GM18526 (cell line): ENCODE data around the gene ZKSCAN8.

ENCODE experiments used
- POLR2A ChIP-seq: IDR thresholded peaks from 3 replicates; pipeline ENCODE4 v1.6.1; 2011; ENCODE audit not compliant: insufficient read length; ENCODE audit errors: extremely low read depth

ZKSCAN8 gene

DNA sequence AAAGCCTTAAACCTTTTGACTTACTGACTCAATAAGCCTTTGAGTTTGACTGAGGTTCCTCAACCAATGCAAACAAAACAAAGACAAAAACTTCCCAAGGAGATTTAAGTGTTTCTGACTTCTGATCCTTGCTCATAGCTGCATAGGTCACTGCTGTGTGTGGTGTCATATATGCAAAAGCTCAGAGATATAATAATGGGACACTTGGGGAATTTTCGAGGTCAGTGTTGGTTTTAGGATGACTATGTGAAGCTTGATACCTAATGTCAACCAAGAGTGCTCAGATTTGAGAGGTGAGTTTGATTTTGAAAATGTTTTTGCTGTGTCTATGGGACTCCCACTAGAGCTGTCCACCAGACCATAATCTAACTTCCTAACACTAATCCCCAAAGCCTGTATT is 26.2 kb downstream of the ZKSCAN8 start:
- TF ChIP-seq POLR2A, result no peak

DNA sequence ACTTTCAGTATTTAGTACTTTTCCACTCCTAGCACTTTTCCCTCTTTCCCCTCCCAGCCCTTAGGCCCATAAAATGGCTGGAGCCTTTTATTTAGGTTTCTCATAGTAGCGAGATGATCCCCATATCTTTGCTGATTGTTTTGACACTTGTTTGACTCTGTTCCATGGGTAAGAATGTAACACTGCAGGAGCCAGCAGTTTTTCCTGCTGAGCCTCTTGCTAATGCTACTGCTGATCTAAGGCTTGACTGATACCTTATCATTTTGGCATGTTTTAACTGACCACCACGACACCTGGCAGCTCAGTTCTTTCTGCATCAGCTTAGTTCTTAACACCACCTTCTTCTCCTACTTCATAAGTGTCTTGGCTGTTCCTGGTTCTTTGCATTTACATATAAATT is 29.6 kb downstream of the ZKSCAN8 start:
- TF ChIP-seq POLR2A, result no peak

DNA sequence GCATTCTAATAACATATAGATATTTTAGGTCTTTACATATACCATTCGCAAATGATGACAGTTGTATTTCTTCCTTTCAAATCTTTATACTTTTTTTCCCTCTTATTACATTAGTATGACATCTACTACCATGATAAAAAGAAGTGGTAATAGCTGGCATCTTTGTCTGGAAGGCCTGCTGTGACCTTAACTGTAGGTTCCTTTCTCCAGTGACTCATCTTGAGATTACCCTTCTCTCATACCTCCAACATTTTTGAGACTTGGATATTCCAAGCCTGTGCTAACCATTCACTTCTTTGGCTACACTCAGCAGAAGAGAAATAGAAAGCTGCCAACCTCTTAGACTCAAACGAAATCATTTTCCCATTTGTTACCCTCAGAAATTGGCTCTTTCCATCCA is 30.3 kb downstream of the ZKSCAN8 start:
- TF ChIP-seq POLR2A, result no peak

DNA sequence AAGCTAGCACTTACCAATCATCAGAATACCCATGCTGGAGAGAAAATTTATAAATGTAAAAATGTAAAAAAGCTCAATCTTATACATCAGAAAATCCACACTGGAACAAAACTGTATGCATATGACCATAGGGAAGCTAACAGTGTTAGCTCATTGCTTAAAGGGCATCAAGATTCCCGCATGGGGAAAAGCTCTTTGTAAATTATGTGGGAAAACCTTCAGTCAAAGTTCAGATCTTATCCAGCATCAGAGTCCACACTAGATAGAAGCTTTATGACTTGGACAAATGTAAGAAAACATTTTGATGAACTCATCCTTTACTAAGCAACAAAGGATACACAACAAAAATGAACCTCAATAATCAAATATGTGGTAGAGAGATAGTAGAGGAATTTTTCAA is 34.7 kb downstream of the ZKSCAN8 start:
- TF ChIP-seq POLR2A, result no peak

DNA sequence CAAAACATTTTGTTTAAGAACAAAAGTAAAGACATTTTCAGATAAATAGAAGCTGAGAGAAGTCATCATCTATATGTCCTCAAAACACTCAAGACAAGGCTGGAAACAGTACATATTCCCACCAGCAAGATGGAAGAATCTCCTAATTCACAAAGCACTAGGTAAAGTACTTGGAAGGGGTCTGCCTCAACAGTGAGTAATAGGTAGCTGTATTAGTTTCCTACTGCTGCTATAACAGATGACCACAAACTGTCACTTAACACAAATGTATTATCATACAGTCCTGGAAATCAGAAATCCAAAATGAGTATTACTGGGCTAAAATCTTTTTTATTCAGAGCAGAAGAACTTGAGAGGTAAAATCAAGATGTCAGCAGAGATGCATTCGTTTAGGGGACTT is 40.6 kb downstream of the ZKSCAN8 start:
- TF ChIP-seq POLR2A, result no peak

DNA sequence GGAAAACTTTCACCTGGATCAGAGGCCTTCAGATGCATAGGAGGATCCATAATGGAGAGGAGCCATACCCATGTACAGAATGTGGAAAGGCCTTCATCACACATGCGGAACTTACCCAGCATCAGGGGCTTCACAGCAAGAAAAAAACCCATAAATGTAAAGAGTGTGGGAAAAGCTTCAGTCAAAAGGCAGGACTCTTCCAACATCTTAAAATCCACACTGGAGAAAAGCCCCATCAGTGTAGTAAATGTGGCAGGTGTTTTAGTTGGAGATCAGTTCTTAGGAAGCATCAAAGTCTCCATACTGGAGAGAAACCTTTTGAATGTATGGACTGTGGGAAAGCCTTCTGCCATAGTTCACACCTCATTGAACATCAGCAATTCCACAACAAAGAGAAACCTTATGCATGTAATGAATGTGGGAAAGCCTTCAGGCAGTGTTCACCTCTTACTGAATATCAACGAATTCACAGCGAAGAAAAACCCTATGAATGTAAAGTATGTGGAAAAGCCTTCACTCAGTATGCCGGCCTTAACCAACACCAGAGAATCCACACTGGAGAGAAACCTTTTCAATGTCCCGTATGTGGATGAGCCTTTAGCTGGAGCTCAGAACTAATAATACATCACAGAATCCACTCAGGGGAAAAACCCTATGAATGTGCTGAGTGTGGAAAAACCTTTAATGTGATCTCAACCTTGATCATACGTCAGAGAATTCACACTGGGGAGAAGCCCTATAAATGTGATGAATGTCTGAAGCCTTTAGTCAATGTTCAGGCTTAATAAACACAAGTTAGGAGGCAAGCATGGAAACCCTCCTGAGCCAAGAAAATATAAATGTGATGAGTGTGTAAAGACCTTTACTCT is 46.7 kb downstream of the ZKSCAN8 start:
- no peak for TF ChIP-seq POLR2A

DNA sequence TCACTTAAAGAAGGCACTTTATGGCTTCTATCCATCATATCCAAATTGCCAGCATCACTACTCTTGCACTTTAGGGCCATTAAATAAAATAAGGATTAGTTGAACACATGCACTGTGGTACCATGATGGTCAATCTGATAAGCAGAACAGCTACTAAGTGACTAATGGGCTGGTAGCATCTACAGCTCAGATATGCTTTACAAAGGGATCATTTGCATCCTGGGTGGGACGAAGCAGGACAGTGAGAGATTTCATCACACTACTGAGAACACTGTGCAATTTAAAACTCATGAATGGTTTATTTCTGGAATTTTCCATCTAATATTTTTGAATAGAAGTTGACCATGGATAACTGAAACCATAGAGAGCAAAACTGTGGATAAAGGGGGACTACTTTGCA is 58.3 kb downstream of the ZKSCAN8 start:
- TF ChIP-seq POLR2A, result no peak

DNA sequence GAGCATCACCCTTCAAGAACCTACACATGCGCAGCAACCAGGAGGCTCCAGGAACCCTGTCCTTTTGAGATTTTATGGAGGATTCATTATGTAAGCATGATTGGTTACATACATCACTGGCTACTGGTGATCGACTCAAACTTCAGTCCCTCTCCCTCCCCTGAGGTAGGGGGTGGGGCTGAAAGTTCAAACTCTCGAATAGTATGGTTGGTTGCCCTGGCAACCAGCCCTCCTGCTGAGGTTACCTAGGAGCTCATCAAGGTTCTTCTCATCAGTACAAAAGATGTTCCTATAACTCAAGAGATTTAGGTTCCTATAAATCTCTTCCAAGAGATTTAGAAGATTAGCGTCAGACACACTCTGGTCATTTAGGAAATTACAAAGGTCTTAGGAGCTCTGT is 61.5 kb downstream of the ZKSCAN8 start:
- TF ChIP-seq POLR2A, result no peak

DNA sequence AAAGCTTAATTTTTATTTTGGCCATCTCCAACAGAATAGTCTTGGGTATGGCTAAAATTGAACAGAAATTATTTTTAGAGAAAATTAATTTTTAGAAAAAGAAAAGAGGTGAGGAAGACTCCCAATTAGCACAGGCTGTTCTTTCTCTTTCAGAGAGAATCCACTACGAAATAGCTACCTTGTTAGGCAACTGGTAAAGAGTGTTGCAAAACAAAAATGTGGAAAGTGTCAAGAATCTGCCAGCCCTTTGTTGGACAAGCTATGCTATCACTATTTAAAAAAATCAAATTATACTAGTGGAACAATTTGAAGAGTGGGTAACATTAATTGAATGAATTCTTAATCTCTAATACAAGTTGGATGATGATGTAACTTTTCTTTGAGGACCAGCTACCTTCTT is 64.2 kb downstream of the ZKSCAN8 start:
- TF ChIP-seq POLR2A, result no peak

DNA sequence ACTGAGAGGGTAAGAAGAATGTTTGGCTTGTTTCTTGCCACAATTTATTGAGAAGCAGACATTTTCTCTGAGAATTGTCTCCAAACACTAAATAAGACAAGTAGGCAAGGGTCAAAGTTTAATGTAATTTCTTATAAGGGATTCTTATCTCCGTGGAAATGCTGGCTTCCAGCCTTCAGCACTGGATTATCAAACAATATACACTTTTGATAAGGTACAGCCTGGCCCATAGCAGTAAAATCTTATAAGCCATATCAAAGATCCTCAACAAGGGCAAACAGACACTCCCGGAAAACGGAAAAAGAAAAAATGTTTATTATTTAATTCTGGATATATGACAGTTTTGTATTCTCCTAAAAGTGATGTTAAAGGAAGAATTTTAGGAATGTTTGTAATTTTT is 64.8 kb downstream of the ZKSCAN8 start:
- TF ChIP-seq POLR2A, result no peak

DNA sequence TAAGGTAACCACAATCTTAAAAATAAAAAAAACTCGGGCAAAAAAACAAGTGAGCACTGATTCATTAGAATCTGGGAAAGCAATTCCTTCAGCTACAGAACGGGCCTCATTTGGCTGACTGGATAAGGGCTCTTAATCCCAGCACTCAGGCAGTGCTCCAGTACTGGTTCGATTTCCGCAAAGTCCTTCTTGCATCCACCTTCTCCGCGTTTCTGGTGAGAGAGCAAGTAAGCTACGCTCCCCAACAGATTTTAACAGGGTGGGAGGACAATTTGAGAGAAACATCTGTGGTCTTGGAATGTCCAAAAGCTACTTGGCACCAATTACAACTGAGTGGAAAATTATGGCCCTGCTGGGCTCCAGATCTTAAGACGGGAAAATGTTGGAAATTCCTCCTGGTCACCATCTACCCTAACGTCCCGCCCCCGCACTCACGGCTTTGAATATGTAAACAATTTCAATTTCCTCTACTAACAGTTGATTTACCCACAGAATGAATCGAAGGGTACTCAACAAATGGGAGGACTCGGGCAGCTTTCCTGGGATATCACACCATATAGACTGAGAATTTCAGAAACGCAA is 65.3 kb downstream of the ZKSCAN8 start:
- no peak for TF ChIP-seq POLR2A

DNA sequence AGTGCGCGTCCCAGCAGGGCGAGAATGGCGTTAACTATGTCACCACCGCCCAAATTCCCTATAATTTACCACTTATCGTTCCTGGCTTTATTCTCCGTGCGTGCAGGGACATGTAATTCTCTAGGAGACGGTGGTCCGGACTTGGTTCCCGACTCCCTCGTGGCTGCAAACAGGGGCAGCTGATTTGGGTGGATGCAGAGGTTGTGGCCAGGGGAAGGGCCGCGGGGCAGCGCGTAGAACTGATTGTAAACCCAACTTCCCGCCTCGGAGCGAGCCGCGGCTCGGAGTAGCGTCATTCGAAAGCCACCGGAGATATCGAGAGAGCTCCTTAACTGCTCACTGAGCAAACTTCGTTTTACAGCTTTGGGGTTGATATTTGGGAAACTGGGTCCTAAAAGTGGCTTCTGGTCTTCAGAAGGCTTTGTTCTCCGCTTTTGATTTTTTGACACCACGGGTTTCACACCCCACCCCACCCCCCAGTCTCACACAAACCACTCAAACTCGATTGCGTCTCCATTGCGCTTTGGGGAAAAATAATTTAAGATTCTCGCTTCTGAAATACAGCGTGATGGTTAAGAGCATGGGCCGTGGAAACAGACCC is 65.9 kb downstream of the ZKSCAN8 start:
- TF ChIP-seq POLR2A, result no peak

DNA sequence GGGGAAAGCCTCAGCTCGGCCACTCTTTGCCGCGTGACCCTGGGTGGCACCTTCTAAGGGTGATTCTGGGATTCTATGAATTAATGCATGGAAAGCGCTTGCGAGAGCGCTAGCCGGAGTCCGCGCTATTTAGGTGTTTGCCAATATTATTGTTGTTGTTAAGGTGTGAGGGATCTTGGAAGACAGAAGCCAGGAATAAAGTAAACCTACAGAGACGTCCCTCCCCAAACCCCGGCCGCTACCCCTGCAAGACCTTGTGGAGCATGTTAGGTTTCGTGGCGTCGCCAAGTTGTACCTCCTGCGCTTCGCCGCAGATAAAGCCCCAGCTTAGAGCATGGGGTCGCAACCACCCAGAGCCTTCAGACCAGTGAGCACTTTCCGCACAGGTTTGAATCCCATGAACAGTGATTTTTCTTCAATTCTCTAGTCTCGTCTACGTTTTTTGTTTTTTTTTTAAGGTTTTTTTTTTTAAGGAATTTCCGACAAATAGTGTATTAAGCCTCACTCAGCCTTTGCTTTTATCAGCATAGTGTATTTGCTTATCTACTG is 66.5 kb downstream of the ZKSCAN8 start:
- TF ChIP-seq POLR2A, result no peak
